ENCODE data around the gene ETV7. TPM values are rescaled to one million over a fixed set of nuclear protein-coding genes. Genes with fewer than 3 reads are reported as not detected.

The ETV7 gene
- total RNA-seq, 2 experiments from 2014 or later: 0.51 to 0.86 TPM

- Mint-ChIP-seq H3K27ac (no peak overlapping the region), H3K27me3 (peaks cover 31% of the 10 kb centered on the region), H3K4me1 (ENCODE audit: low read depth) (peaks cover 12% of the 10 kb centered on the region), H3K4me3 (no peak overlapping the region), H3K36me3 (ENCODE audit: low read depth) (no peaks in the 10 kb centered on the region), H3K9me3 (no peaks in the 10 kb centered on the region)
- intact Hi-C loops (cut with micrococcal nuclease): no loop called here
- ChIA-PET POLR2A (interaction anchor here (1.0 to 1.2 kb wide), 2 partner anchors 11 to 107 kb away, joined by 3 read pairs; no protein-coding TSS in a partner anchor), CTCF (interaction anchor here (1.3 to 8.7 kb wide), 2 partner anchors 22 to 34 kb away, joined by 4 to 136 read pairs; no protein-coding TSS in a partner anchor)
- TF ChIP-seq CTCF (IDR thresholded peaks at IDR 0.05): no peak
- ATAC-seq: no peak
- no peak for DNase-seq
These were observed 51.2 kb downstream of the ETV7 start for GRCh38 chr6:36336208-36336710.

- Mint-ChIP-seq H3K27ac (no peak overlapping the region), H3K27me3 (peaks cover 28% of the 10 kb centered on the region), H3K4me3 (no peak overlapping the region), H3K4me1 (ENCODE audit: low read depth) (peaks cover 12% of the 10 kb centered on the region), H3K9me3 (no peaks in the 10 kb centered on the region), H3K36me3 (ENCODE audit: low read depth) (no peaks in the 10 kb centered on the region)
- no peak for DNase-seq
- ATAC-seq: no peak
- ChIA-PET CTCF (interaction anchor here (0.7 to 2.2 kb wide), 2 partner anchors 25 to 83 kb away, joined by 3 to 10 read pairs; no protein-coding TSS in a partner anchor), POLR2A (interaction anchor here (1.2 kb wide), 1 partner anchor 11 kb away, joined by 3 read pairs; no protein-coding TSS in a partner anchor)
- TF ChIP-seq CTCF (IDR thresholded peaks at IDR 0.05): no peak
- intact Hi-C loops (cut with micrococcal nuclease): no loop called here
These were observed 51.8 kb downstream of the ETV7 start for GRCh38 chr6:36335465-36336207.

GRCh38 chr6:36334832-36335459 is 52.5 kb downstream of the ETV7 start:
- ATAC-seq: no peak
- Mint-ChIP-seq H3K4me1 (ENCODE audit: low read depth) (peaks cover 12% of the 10 kb centered on the region), H3K27ac (no peak overlapping the region), H3K4me3 (no peak overlapping the region), H3K27me3 (peaks cover 24% of the 10 kb centered on the region), H3K9me3 (no peaks in the 10 kb centered on the region), H3K36me3 (ENCODE audit: low read depth) (no peaks in the 10 kb centered on the region)
- intact Hi-C loops (cut with micrococcal nuclease): no loop called here
- ChIA-PET POLR2A (interaction anchor here (1.0 kb wide), 1 partner anchor 23 kb away, joined by 3 read pairs; no protein-coding TSS in a partner anchor), CTCF (interaction anchor here (0.7 to 2.2 kb wide), 3 partner anchors 26 to 82 kb away, joined by 3 to 16 read pairs (median 10); no protein-coding TSS in a partner anchor)
- TF ChIP-seq CTCF (IDR thresholded peaks at IDR 0.05): no peak
- no peak for DNase-seq

- POLR2A ChIA-PET: interaction anchor here (1.0 kb wide), 1 partner anchor 24 kb away, joined by 3 read pairs; no protein-coding TSS in a partner anchor
- ATAC-seq (no peak), DNase-seq (no peak)
- Mint-ChIP-seq H3K27ac (no peak overlapping the region), H3K4me1 (ENCODE audit: low read depth) (peaks cover 12% of the 10 kb centered on the region), H3K4me3 (no peak overlapping the region), H3K27me3 (peaks cover 20% of the 10 kb centered on the region), H3K9me3 (no peaks in the 10 kb centered on the region), H3K36me3 (ENCODE audit: low read depth) (no peaks in the 10 kb centered on the region)
- CTCF ChIA-PET: interaction anchor here (1.8 to 2.2 kb wide), 2 partner anchors 27 to 31 kb away, joined by 10 to 16 read pairs; no protein-coding TSS in a partner anchor
- intact Hi-C loops (cut with micrococcal nuclease): no loop called here
- TF ChIP-seq CTCF (IDR thresholded peaks at IDR 0.05): no peak
These were observed 53.3 kb downstream of the ETV7 start for GRCh38 chr6:36333931-36334725.

Measured in activated CD8-positive, alpha-beta T cell treated with anti-CD3 and anti-CD28 coated beads for 36 hours (primary cell).